GDM1 (cell line): Measurements from ENCODE around the gene C7.
A peak's percentile ranks its signal among the peaks of the same experiment; 100 is the strongest.
"Not testable (repeated sequence)": the region's sequence is repeated elsewhere in the genome, so short reads cannot be mapped to it uniquely, and the experiment has no call there.

Source experiments
- DNase-seq: peaks from one replicate; lab custom pipeline; 2025; lab: John Stamatoyannopoulos, UW

The C7 gene

DNA sequence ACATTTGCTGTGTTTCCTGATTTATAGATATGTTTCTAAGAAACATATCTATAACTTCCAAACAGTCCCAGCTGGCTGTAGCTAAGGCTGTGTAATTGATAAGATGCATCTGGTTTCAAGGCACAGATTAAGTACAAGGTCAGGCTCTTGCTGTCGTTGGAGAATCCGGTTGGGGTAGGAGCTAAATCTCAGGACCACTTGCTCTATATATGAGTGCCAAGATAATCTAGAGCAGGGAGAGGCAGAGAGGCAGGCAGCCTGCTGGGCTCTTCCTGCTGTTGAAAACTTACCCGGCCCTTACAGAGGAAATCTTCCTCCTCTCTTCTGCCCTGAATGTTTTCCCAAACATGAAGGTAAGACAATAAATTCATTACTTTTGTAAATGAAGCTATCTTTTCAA, at the start of gene C7:
Gene C7, plus strand, starts transcription at position 234 of the 400 bp plus-strand sequence. Its CDS starts 114 bp downstream, at position 348.
- DNase-seq, result no peak

DNA sequence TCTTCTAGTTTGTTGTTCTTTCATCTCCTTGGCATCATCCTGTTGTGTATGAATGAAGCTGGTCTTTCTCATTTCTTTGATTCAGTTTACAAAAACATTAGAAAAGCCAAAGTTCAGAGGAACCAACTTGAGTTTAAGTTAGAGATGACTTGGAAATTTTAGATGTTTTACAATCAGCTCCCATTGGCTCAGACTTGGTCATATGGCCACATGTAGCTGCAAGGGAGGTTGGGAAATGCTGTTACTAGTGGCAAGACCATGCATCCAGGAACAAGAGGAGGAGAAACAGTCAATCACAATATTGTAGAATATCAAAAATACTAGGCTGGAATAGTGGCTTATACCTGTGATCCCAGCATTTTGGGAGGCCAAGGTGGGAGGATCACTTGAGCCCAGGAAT, 48.6 kb upstream of the C7 start:
- DNase-seq, result no peak

DNA sequence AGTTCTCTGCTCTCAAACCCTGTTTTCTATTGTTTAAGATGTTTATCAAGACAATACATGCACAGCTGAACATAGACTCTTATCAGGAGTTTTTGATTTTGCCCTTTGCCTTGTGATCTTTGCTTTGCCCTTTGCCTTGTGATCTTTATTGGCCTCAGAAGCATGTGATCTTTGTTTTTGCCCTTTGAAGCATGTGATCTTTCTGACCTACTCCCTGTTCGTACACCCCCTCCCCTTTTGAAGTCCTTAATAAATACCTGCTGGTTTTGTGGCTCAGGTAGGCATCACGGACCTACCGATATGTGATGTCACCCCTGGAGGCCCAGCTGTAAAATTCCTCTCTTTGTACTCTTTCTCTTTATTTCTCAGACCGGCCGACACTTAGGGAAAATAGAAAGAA, 44.3 kb upstream of the C7 start:
- DNase-seq, result not testable (repeated sequence)

DNA sequence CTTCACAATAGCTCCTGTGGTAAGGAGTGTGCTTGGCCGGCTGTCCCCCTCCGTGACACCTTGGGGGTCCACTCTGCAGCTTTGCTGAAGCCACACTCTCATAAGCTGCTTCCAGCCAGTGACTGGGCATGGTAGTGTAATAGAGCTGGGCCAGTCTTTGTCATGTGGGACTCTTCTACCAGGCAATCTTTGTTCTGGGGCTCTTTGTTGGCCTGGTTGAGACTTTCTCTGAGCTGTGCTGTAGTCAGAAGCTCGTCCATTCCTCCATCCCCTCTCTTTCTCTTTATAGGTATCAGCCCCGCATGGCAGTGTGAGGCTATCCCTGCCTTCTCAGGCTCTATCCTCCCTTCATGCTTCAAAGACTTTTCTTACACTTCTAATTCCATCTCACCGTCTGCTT, 42.5 kb upstream of the C7 start:
- DNase-seq, result no peak

DNA sequence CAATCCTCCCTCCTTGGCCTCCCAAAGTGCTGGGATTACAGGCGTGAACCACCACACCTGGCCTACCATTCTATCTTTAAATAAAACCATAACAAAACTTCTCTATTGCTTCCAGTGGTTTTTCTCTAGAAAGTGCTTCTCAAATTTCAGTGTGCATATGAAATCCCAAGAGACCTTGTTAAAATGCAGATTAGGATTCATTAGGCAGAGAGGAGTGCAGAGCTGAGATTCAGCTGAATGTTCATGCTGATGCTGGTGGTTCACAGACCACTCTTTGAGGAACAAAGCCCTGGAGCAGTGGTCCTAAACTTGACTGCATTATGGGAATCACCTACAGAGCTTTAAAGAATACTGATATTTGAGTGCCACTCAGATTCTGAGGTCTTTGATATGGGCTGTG, 39.9 kb upstream of the C7 start:
- DNase-seq, result no peak

DNA sequence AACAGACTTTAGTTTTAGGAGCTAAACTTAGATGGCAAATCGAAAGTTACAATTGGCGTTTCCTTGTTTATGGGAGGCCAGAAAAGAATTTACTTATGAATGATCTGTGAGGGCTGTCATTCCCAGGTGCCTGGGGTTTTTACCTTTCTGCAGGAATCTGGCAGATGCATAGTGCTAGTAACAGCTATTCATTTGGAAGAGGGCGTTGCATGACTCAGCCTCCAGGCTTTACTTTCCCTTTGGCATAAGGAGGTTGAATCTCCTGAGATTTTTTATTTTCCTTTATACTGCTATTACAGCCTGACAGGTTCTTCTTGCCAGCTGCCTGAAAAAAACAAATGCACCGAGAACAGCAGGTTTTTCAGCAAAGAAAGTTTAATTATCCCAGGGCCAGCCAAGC, 38.1 kb upstream of the C7 start:
- no peak for DNase-seq

DNA sequence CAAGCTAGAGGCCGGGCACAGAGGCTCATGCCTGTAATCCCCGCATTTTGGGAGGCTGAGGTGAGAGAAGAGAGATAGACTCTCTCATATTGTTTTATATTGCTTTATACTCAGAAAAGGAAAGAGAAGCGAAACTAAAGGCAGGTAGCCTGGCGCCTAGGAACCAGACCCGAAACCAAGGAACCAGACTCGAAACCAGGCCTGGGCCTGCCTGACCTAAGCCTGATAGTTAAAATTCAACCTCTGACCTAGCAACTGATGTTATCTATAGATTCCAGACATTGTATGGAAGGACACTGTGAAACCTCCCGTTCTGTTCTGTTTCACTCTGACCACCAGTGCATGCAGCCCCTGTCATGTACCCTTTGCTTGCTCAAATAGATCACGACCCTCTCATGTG, 37.0 kb upstream of the C7 start:
- not testable (repeated sequence) for DNase-seq

DNA sequence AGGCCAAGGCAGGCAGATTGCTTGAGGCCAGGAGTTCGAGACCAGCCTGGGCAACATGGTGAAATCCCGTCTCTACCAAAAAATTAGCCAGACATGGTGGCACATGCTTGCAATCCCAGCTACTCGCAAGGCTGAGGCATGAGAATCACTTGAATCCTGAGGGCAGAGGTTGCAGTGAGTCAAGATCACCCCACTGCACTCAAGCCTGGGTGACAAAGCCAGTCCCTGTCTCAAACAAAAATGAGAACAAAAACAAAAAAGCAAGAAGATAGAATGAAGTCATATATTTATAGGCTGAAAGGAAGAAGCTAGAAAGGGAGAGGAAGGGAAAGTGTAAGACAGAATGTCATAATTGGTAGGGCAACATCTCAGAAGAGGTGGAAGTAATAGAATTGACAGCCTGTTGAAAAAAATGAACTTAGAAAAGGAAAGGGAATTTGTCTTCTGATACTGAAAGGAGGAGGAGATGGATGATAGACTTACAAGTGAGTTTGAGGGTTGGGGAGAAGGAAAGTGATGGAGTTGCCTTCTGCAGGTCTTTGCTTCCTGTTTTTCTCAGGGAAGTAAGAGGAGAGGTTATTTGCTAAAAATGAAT, 35.9 kb upstream of the C7 start:
- no peak for DNase-seq

DNA sequence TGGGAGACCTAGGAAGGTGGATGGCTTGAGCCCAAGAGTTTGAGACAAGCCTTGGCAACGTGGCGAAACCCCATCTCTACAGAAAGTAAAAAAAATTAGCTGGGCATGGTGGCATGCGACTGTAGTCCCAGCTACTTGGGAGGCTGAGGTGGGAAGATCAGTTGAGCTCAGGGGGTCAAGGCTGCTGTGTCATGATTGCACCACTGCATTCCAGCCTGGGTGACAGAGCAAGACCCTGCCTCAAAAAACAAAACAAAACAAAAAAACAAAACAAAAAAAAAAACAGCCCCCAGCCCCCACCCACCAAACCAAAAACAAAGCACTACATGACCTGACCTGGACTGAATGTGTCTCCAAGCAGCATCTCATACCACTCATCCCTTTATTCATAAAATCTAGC, 33.3 kb upstream of the C7 start:
- no peak for DNase-seq

DNA sequence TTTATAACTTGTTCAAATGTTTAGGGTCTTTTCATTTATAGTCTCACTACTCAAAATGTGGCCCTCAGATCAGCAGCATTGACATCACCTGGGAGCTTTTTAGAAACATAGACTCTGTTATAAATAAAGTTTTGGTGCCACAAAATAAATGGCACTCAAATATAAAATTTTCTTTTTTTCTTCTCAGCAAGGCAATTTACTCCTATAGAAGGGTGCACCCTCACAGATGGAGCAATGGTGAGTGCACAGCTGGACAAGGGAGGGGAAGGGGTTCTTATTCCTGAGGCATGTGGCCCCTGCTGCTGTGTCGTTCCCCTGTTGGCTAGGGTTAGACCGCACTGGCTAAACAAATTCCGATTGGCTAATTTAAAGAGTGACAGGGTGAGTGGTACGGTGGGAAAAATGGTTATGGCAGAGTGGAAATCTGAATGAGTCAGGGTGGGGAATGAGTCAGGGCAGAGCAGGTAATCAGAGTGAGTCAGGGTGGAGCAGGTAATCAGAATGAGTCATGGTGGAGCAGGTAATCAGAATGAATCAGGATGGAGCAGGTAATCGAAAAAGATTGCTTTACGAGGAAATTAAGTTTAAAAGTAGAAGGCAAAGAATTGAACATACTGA, 31.8 kb upstream of the C7 start:
- no peak for DNase-seq

DNA sequence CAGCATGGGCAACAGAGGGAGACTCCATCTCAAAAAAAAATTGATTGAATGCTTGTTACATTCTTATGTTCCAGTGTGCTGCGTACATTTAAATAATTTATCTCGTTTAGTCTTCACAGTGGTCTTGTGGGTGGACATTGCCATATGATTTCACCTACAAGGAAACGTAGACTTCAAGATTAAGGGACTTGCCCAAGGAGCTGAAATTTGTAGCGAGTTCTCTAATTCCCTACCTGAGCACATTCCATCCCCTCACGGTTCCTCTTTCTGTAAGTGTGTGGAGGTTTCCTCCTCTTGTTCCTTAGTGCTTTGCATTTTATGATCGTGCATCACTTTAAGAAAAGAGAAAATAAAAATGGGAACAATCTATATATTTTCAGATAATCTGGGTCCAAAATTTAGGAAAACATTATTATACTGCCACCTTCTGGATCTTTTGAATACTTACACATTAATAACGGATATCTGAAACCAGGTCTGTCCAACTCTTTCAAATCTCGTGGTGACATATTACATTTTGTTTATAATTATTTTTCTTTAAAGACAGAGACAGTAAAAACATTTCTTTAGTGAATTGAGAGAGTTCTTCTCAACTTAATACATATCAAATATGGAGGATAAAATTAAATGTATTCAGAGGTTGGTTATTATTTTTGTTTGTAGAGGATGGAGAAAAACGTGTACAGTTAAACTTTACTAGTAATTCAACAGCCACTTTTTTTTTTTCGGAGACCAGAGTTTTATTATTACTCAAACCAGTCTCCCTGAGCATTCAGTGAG, 29.9 kb upstream of the C7 start:
- DNase-seq, result no peak

DNA sequence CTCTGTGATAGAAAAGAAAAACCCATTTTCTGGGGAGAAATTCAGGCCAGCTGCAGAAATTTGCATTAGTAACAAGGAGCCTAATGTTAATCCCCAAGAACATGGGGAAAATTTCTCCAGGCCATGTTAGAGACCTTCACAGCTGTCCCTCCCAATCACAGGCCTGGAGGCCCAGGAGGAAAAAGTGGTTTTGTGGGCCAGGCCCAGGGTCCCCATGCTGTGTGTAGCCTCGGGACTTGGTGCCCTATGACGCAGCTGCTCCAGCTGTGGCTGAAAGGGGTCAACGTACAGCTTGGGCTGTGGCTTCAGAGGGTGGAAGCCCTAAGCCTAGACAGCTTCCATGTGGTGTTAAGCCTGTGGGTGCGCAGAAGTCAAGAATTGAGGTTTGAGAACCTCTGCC, 27.0 kb upstream of the C7 start:
- DNase-seq, result no peak

DNA sequence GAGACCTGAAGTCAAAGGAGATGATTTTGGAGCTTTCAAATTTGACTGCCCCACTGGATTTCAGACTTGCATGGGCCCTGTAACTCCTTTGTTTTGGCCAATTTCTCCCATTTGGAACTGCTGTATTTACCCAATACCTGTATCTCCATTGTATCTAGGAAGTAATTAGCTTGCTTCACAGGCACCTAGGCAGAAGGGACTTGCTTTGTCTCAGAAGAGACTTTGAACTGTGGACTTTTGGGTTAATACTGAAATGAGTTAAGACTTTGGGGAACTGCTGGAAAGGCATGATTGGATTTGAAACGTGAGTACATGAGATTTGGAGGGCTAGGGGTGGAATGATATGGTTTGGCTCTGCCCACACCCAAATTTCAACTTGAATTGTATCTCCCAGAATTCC, 26.2 kb upstream of the C7 start:
- not testable (repeated sequence) for DNase-seq

DNA sequence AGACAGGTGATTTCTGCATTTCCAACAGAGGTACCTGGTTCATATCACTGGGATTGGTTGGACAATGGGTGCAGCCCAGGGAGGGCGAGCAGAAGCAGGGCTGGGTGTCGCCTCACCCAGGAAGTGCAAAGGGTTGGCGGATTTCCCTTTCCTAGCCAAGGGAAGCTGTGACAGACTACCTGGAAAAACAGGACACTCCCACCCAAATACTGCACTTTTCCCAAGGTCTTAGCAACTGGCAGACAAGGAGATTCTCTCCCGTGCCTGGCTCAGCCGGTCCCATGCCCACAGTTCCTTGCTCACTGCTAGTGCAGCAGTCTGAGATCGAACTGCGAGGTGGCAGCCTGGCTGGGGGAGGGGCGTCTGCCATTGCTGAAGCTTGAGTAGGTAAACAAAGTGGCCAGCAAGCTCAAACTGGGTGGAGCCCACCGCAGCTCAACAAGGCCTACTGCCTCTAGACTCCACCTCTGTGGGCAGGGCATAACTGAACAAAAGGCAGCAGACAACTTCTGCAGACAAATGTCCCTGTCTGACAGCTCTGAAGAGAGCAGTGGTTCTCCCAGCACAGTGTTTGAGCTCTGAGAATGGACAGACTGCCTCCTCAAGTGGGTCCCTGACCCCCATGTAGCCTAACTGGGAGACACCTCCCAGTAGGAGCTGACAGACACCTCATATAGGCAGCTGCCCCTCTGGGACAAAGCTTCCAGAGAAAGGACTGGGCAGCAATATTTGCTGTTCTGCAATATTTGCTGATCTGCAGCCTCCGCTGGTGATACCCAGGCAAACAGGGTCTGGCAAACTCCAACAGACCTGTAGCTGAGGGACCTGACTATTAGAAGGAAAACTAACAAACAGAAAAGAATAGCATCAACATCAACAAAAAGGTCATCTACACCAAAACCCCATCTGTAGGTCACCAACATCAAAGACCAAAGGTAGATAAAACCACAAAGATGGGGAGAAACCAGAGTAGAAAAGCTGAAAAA, 13.6 kb upstream of the C7 start:
- not testable (repeated sequence) for DNase-seq

DNA sequence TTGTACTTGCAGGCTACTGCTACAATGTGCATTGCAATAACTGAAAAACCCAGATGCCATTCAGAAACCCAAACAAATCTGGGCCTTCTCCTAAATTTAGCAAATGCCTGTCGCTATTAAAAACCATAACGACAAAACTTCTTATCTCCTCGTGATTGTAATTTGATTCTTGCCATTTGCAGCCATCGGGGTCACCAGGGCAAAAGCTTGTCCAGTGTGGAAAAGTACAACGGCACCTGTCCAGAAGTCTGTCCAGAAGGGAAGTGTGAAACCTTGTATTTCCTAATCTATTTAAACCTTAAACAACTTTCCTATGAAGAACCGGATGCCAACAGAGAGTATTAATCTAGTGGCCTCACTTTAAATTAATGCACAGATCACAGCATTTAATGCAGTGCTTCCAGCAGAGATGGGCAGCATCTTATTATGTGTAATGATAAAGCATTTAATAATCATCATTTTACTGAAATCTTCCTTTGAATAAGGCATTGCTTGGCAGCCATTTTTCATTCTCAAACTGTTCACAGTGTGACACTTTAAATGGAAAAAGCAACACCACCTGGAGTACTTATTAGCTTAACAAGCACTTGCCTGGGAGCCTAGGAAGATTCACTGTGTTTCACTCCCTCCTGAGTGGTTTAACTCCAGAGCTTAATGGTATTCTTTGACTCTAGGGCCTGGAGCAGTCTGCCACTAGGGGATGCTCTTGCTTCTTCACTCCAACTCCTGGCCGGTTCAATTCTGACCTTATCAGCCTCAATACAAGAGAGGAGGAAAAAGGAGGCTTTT, 4.9 kb upstream of the C7 start:
- DNase-seq, result peak; percentile 5

DNA sequence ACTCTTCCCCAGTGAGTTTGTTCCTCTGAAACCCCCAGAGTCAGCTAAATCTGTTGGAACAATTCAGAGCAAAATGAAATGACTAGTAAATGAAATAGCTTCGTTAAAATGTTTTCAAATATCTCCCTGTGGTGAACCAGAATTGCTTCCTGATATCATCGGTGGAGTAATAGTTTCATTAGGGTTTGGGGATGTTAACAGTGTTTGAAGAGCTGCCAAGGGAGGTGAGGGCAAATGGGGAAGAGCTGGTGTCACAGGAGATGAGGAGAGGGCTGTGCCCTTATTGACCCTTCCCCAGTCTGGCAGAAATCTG, 4.3 kb upstream of the C7 start:
- no peak for DNase-seq

DNA sequence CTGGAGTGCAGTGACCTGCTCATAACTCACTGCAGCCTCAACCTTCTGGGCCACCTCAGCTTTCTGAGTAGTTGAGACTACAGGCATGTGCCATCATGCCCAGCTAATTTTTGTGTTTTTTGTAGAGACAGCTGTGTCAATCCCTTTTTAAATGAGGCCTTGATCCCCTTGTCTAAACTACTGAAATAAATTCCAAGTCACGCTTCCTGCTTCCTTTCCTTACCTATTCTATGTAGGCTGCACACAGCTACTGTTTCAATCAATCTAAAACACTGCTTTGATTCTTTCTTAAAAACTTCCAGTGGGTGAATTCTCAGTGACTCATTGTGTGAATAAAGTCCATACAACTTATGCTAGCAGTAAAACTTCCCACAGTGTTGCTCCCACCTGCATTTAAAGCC, 2.9 kb upstream of the C7 start:
- DNase-seq, result no peak

DNA sequence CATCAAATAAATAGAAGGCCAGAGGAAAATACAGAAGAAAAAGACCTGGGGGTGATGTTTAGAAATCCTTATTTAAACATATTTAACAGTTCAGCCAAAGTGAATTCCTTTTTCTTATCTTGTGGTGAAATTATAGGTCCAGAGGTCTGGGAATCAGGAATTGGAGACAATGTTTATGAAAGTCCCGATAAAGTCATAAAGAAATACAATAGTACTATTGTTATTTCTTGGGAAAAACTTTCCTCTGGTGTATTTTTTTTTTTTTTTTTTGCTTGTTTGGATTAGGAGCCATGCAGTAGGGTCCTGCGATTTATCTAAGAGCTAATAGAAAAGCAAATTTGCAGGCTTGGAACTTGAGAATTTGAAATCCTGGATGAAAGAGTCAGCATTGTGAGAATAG, 426 bp downstream of the C7 start:
- DNase-seq, result no peak

DNA sequence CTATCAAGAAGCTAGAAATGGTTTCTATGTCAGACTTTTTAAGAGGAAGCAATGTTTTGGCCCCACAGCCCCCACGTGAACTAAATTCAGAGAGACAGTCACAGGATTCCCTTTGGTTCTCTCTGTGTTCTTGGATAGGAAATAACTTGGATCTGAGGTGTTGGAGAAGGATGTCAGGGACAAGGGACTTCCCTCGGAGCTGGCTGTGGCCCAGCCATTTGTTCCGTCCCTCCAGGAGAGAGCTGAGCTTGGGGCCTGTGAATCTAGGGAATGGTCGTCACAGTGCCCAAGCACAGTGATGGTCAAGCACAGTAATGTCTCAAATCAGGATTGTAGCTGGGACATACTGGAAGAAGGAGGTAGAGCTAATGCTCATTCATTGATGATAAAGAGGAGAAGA, 2.0 kb downstream of the C7 start:
- no peak for DNase-seq

DNA sequence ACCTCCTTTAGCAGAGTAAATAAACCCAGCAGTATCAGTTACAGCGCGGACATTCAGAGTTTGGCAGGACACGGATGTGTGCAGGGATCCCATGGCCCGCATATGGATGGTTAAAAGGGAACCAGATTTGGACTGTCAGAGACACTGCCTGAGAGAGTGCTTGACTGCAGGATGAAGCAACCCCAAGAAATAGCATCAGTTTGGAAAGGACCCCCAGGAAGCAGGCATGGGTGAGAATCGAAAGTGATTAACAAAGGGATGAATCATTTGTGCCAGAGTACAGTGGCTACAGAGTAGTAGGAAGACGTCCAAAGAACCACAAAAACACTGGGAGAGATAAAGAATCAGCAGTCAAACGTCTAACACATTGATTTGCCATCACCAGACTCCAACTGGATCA, 5.5 kb downstream of the C7 start:
- no peak for DNase-seq

DNA sequence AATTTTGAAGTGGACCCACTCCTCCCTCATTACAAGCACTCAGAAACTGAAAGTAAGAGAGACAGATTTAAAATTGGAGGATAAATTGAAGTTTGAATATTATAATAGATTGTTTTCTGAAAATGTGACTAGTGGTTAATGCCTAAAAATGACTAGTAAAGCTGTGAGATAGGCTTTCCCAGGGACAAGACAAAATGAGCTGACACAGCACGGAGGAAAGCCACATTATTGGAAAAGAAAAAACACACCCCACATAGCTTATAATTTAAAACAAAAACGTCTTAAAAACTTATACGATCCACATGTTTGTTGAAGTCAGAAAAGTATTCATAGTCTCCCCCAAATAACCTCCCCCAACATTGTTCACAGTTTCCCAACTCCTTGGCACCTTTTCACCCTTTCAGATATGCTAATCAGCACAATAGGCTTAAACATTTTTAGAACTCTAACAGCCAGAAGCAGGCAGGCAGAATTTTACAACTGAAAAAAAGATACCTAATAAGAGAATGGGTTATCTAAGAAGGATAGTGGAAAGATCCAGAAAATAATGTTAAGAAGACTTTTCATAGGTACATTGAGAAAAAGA, 6.1 kb downstream of the C7 start:
- no peak for DNase-seq
